HL-60 (cell line): Measurements from ENCODE around the gene PIP4K2A.

Experiments
- DNase-seq, 2 experiments: peaks; one replicate each; pipeline ENCODE4 v3.0.0-alpha.2; 2010 to 2020; ENCODE audit warnings: low read depth in 1 of 2, low spot score in 1 of 2
- H3K27ac ChIP-seq: fragments of 250-450 bp; sonication (Bioruptor Pico); replicated peaks from 2 replicates; pipeline ENCODE4 v1.5.1; 2020; ENCODE audit warnings: mild to moderate bottlenecking, moderate library complexity
- H3K27me3 ChIP-seq: fragments of 250-450 bp; sonication (Bioruptor Pico); 2 replicates; pipeline ENCODE4 v1.5.1; 2021; ENCODE audit warnings: mild to moderate bottlenecking, moderate library complexity; ENCODE audit not compliant: insufficient read depth, poor library complexity, severe bottlenecking
- H3K4me3 ChIP-seq: replicated peaks from 2 replicates; pipeline ENCODE4 v1.5.1; 2011; ENCODE audit warnings: mild to moderate bottlenecking, control low read depth, low read length; ENCODE audit not compliant: insufficient read depth
- CTCF ChIP-seq: IDR thresholded peaks from one replicate; pipeline ENCODE4 v1.5.1; 2011; ENCODE audit warnings: low read length, control low read depth, inconsistent platforms; ENCODE audit not compliant: insufficient read depth
- GABPA ChIP-seq: IDR thresholded peaks from 2 replicates; pipeline ENCODE4 v1.6.1; 2012; ENCODE audit warnings: low read depth
- POLR2AphosphoS5 ChIP-seq: IDR thresholded peaks from 2 replicates; pipeline ENCODE4 v1.6.1; 2012; ENCODE audit warnings: low read depth
- SPI1 ChIP-seq: IDR thresholded peaks from 2 replicates; pipeline ENCODE4 v1.6.1; 2012; ENCODE audit warnings: low read depth, mild to moderate bottlenecking, borderline replicate concordance
- TF ChIP-seq, protein P1 (sequence below): IDR thresholded peaks from 2 replicates; pipeline ENCODE4 v1.6.1; 2012; ENCODE audit warnings: low read depth; ENCODE audit not compliant: insufficient replicate concordance

PIP4K2A gene

DNA sequence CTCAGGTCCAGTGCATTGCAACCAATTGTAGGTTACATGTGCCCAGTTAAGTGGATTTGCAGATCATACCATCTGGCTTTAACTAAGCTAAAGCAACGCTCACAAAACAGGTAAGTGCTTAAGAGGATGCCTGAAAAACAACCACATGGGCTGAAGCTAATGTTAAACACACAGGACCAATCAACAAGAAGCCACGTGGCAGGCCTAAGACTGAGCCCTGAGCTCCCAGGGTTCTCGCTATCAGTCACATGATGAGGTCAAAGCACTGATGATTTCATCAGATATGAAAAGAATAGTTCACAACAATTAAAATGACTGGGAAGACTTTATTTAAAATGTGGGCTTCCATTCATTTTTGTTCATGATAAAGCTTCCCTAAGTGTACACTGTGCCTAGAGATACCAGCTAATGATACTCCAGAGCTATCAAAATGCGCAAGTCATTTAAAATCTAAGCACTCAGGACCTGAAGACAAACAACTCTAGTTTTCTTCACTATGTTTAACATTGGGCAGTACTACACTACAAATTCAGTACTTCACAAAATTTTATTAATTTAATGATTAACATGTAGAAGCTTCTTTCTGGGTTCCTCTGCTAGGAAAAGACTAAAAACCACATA is 90.6 kb downstream of the PIP4K2A start:
- no peak for TF ChIP-seq SPI1
- TF ChIP-seq POLR2AphosphoS5 = no peak
- TF ChIP-seq CTCF = no peak
- no peak for TF ChIP-seq GABPA
- TF ChIP-seq, protein P1, sequence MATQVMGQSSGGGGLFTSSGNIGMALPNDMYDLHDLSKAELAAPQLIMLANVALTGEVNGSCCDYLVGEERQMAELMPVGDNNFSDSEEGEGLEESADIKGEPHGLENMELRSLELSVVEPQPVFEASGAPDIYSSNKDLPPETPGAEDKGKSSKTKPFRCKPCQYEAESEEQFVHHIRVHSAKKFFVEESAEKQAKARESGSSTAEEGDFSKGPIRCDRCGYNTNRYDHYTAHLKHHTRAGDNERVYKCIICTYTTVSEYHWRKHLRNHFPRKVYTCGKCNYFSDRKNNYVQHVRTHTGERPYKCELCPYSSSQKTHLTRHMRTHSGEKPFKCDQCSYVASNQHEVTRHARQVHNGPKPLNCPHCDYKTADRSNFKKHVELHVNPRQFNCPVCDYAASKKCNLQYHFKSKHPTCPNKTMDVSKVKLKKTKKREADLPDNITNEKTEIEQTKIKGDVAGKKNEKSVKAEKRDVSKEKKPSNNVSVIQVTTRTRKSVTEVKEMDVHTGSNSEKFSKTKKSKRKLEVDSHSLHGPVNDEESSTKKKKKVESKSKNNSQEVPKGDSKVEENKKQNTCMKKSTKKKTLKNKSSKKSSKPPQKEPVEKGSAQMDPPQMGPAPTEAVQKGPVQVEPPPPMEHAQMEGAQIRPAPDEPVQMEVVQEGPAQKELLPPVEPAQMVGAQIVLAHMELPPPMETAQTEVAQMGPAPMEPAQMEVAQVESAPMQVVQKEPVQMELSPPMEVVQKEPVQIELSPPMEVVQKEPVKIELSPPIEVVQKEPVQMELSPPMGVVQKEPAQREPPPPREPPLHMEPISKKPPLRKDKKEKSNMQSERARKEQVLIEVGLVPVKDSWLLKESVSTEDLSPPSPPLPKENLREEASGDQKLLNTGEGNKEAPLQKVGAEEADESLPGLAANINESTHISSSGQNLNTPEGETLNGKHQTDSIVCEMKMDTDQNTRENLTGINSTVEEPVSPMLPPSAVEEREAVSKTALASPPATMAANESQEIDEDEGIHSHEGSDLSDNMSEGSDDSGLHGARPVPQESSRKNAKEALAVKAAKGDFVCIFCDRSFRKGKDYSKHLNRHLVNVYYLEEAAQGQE = no peak
- Histone ChIP-seq H3K4me3 (no peak overlapping the region), H3K27ac (no peak overlapping the region)

GRCh38 chr10:22622242-22622806 is 92.1 kb downstream of the PIP4K2A start:
- no peak for TF ChIP-seq CTCF
- no peak for TF ChIP-seq SPI1
- no peak for TF ChIP-seq POLR2AphosphoS5
- no peak for TF ChIP-seq GABPA
- TF ChIP-seq, protein P1 = no peak
- H3K27ac ChIP-seq = no peak overlapping the region
- no peaks in the 10 kb centered on the region for H3K27me3 ChIP-seq

More for the DNA sequence above, 90.6 kb downstream of the PIP4K2A start:
- no peaks in the 10 kb centered on the region for H3K27me3 ChIP-seq
- no peak for DNase-seq

GRCh38 chr10:22621726-22622125 is 92.7 kb downstream of the PIP4K2A start:
- TF ChIP-seq SPI1 (no peak), GABPA (no peak), CTCF (no peak), POLR2AphosphoS5 (no peak)
- TF ChIP-seq, protein P1 = no peak
- no peak overlapping the region for H3K4me3 ChIP-seq
- no peaks in the 10 kb centered on the region for H3K27me3 ChIP-seq
- no peak overlapping the region for H3K27ac ChIP-seq
- DNase-seq = no peak

More at GRCh38 chr10:22622242-22622806, 92.1 kb downstream of the PIP4K2A start:
- DNase-seq = no peak
- H3K4me3 ChIP-seq = no peak overlapping the region
